GM12891 (cell line): Measurements from ENCODE around the gene JUP.

ENCODE experiments used
- POLR2A ChIP-seq: IDR thresholded peaks from 2 replicates; pipeline ENCODE4 v1.6.1; 2011; ENCODE audit warnings: low read depth, low read length, control low read depth
- POLR2AphosphoS5 ChIP-seq: IDR thresholded peaks from 2 replicates; pipeline ENCODE4 v1.6.1; 2011; ENCODE audit warnings: low read depth, low read length, control low read depth

DNA sequence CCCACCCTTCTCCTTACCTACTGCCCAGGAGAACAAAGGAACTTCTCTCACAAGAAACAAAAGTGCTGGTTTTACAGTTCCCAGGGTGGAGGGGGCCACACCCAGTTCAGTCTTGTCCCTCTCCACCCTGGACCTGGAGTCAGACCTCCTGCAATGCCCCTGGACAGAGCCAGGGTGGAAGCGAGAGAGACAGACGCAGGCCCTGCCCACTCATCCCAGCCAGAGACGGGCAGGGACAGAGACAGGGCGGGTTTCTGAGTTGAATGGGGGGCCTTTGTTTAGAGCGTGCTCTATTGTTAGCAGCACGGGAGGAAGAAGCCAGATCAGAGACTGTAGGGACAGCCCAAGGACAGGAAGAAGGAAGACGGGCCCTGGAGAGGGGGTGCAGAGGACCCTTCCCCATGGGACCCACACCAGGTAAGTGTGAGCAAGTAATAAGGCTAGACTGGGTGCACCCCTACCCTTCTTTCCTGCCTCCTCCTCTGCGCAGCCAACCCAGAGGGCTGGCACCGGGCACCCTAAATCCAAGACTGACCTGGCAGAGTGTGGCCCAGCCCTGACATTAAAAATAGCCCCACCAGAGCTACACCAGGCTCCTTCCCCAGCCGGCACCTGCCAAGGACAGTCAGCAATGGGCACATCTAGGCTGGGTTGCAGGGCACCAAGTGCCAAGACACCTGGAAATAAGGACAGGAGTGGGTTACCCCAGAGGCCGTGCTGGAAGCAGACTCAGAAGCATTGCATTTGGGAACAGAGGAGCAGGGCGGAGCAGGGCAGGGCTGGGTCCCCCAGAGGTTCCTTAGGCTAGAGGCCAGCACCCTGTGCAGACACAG, 10.9 kb downstream of the JUP start:
- no peak for TF ChIP-seq POLR2A
- TF ChIP-seq POLR2AphosphoS5 = no peak
